ENCODE results near the gene CCL19.

Gene CCL19

DNA sequence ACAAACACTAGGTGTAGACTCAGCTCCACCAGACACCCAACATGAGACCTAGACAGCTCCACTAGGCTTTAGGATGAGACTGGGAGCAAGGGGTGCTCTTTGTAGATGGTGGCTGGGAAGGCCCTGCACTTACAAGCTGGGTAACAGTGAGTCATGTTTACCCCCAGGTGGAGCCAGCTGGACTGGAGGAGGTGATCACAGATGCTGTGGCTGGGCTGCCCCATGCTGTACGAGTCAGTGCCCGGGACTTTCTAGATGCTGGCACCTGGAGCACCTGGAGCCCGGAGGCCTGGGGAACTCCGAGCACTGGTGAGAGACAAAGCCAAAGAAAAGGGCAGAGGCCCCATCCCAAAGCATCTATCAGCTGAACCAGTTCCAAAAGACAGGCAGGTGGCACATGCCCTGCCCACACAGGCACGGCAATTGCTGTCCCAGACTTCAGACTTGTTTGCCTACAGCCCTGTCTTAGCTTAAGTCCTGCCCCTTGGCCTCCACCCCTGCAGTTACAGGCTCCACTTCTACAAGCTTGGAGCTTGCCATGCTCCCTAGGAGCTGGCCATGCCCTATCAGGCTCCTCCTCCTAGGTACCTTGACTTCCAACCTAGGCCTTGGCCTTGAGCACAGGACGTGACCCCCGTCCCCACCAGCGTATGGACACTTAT lies 31.4 kb downstream of the CCL19 start:
- no peak for DNase-seq

DNA sequence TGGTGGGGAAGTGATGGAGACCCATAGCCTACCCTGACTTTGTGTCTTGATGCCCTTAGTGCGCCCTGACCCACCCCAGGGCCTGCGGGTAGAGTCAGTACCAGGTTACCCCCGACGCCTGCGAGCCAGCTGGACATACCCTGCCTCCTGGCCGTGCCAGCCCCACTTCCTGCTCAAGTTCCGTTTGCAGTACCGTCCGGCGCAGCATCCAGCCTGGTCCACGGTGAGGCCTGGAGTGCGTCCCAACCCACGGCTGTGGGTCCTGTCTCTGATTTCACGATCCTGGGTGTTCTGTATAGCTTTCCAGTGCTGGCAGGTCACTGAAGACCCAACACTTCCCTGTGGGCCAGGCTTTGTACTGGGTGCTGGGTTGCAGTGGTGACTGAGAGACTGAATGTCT lies 32.6 kb downstream of the CCL19 start:
- DNase-seq: no peak

DNA sequence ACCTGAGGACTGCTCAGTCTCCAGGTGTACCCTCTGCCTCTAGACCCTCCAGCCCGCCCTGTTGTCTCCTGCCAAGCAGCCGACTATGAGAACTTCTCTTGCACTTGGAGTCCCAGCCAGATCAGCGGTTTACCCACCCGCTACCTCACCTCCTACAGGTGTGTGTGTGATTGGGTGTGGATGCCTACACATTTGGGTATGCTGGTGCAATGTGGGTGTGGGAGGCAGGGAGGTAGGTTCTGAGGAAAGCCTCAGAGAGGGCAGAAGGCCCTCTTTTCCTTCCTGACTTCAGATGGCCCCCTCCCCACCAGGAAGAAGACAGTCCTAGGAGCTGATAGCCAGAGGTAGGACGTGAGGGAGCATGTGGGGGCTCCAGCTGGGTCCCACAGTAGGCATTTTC lies 34.1 kb downstream of the CCL19 start:
- no peak for DNase-seq

DNA sequence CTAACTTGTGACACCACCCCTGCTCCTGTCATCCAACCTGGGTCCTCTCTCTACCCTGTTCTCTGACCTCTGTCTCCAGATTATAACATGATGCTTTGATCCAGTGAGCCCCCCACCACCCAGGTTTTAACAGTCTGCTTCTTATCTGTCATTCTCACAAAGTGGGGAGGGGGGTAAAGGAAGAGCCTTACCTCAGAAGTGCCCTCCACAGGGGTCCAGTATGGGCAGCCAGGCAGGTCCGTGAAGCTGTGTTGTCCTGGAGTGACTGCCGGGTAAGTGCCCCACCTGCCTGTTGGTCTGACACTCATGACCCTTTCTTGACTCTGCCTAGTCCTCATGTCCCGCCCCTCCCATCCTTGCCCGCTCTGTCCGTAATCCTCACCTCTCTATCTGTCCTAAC lies 35.7 kb downstream of the CCL19 start:
- DNase-seq: no peak

DNA sequence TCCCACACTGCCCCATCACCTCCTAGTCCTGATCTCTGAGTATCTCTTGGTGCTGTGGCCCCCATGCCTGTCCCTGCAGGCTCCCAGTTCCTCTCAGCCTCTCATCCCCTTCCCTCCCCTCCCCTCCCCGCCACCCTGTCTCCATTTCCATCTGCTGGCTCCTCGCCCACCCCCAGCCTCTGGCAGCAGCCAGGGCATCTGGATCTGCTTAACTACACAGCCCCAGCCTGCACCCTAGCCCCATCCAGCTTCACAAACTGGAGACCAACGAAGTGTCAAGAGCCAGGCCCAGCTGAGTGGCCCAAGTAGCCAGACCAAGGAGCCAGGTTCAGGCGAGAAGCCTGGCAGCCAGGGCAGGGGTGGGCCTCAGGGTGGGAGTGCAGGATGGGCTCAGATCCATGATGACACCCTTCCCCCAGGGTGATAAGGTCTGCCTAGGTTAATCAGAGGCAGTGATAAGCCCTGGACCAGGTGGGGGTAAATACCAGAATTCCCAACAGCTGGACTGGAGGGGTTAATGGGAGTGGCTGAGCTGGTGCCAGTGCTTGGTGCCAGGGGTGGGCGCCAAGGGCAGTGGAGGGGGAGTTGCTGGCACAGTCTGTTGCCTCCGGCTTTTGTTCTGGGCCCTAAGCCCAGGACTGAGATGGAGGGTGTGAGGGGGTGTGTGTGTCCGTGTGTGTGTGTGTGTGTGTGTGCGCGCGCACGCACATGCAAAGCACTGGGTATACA lies 36.6 kb downstream of the CCL19 start:
- DNase-seq: no peak

DNA sequence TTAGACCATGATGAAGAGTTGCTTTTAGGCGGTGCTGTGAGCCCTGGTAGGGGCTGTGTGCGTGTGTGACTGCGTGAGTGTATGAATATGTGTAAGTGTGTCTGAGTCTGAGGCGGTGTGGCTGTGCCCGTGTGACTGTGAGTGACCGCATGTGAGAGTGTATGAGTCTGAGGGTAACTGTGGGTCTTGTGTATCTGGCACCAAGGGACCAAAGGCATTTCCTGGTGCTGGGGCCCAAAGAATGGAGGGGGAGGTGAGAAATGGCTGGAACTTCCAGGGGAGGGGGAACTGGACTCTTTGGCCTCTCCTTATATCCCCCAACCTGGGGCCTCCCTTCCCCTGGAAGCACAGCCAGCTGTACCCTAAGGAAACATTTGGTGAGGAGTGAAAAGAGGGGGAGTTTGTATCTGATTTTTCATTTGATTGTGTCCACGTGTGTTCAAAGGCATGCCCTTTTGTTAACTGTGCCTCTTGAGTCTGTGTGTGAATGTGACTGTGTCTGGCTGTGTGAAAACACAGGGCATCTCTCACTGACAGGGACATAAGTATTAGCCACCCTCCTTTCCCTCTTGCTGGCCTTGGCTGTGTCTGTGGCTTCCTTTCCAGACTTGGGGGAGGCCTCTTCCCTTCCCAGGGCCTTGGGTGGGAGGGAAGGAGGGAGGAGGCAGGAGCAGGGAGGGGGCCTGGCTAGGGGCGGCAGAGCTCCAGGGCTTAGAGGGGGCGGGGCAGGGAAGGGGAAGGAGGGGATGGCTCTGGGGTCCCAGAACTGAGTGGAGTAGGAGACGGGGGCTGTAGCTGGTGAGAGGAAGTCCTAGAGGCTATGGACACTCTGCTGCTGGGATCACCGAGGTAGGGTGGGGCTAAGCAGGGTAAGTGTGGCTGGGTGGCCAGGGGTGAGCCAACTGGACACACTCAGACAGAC lies 37.7 kb downstream of the CCL19 start:
- DNase-seq: no peak

DNA sequence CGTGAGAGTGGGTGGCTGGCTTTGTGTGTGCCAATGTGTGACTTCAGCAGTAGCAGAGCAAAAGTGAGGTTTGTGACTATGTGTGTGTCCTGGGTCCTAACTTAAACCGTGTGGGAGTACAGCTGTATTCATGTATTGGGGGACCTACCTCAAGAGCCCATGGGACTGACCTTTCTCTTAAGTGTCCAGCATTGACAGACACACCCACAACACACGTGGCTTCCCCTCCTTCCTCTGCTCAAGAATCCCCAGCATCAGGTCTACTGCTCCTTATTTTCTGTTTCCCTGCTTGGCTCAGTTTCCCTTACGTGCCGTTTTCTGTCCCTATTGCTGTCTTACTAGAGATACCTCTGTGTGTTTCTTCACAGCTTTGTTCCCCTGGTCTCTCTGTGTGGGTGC lies 38.5 kb downstream of the CCL19 start:
- DNase-seq: no peak

DNA sequence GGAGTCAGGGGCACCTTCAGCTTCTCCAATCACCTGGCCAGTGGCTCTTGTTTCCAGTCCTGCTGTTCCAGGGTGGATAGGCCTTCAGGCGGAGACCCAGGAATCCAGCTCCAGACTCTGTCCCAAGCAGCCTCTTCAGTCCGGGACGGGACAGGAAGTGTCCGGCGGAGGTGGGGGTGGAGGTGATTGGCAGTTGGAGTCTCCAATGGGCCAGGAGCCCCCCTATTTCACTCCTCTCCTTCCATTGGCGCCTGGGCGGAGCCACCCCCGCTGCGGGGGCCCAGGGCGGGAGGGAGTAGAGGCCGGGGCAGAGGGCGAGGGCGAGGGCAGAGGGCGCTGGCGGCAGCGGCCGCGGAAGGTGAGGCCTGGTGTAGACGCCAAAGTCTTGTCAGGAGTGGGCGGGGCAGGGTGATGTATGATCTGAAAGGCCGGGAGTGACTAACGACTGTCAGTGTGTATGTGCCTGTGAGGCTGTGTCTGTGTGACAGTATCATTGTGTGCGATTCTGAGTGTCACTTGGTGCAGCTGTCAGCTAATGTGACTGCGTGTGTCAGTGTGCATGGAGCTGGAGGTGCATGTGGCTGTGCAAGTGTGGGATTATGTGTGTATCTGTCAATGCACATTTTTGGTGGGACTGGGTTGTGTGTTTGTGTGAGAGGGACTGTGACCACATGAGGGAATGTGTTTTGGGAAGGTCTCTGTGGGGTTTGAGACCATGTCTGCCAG lies 39.0 kb downstream of the CCL19 start, which contains the start of gene IL11RA:
TSS of gene IL11RA (plus strand) at position 310 of the 726 bp plus-strand sequence. CDS start 3,033 bp downstream, outside the sequence.
- no peak for DNase-seq

DNA sequence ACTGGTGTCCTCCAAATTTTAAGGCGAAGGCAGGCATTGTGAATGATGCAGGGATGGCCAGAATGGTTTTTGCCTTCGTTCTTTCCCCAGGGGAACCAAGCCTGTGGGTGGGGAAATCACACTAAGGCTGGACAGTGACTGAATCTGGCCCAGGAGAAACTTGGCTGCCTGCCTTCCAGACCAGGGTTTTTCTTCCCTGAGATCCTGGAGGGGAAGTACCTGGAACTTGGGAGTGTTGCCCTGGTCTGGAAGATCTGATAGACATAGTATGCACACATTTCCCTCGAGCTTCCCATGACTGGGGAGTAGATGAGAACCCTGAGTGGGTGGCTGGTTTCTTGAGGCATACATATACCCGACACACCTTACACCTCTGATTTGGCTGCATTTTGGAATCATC lies 39.8 kb downstream of the CCL19 start:
- no peak for DNase-seq

DNA sequence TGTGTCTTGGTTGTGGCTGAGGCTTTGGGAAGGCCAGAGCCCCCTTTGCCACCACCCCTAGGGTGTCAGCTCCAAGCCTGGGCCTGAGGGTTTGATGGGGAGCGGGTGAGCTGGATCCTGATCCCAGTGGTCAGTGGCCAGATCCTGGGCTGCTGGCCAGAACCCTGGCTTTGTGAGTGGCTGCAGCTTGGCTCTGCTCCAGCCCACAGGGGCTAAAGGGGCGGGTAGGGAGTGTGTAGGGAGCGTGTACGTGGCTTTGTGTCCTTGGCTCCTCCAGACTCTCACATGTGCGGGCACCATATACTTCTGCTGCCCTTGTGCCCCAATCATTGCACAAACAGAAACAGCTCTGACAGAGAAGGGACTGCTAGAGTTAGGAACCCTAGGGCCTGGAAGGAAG lies 40.3 kb downstream of the CCL19 start:
- DNase-seq: no peak

DNA sequence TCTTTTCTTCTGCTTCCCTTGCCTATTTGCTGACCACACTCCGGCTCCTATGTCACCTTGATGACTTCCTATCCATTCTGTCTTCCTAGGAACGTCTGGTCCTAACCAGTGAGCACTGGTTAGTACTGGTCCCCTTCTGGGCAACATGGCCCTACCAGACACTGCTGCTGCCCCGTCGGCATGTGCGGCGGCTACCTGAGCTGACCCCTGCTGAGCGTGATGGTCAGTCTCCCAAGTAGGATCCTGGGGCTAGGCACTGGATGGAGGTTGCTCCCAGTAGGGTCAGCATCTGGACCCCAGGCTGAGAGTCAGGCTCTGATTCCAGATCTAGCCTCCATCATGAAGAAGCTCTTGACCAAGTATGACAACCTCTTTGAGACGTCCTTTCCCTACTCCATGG lies 42.4 kb downstream of the CCL19 start:
- no peak for DNase-seq

DNA sequence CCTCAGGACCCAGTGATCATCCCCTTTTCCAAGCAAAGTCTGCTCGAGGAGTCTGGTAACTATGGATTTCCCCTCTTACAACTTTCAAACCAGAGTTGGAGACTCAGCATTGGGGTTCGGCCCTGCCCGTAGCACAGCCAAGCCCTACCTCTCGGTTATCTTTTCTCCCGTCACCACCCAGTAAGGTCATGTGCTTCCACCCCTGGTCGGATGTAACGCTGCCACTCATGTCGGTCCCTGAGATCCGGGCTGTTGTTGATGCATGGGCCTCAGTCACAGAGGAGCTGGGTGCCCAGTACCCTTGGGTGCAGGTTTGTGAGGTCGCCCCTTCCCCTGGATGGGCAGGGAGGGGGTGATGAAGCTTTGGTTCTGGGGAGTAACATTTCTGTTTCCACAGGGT lies 43.4 kb downstream of the CCL19 start:
- DNase-seq: no peak

DNA sequence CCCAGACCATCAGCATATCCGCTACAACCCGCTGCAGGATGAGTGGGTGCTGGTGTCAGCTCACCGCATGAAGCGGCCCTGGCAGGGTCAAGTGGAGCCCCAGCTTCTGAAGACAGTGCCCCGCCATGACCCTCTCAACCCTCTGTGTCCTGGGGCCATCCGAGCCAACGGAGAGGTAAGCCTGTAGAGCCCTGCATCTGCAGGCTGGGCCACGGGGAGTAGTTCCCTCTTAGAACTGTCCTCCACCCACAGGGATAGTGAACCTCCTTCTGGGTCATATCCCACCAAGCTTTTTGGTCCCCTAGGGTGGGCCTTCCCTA lies 44.0 kb downstream of the CCL19 start:
- DNase-seq: no peak

DNA sequence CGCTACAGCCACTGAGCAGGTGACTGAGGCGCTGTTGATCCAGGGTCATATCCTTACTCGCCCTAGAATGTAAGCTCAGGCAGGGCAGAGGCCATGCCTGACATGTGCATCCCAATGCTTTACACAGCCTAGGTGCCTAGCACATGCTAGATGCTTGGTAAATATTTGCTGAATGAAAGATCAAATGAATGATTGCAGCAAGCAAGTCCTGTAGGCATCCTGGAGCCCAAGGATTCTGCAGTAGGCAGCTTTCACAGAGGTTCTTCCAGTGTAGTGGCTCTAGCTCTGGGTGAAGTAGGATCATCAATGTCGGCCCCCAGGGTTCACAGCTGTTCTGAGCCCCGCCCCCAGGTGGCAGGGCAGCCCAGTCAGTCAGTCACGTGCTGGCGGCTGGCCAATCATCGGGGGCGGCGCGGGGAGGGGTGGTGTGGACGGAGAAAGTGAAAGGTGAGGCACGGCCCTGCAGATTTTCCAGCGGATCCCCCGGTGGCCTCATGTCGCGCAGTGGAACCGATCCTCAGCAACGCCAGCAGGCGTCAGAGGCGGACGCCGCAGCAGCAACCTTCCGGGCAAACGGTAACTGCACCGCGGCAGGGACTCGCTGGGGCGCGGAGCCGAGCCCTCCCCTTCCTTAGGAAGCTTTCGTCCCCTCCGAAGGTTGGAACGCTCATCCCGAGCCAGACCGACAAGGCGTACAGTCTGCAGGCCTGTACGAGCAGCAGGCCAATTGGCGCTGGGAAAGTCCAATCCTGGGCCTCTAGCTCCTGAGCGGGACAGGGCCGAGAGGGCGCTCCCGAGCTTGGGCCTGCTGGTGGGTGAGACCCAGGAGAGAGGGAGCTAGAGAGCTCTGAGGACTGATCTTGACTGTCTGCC lies 44.6 kb downstream of the CCL19 start, which contains the start of gene GALT:
TSS of gene GALT (plus strand) at position 465 of the 873 bp plus-strand sequence. CDS start at position 495, 30 bp downstream.
- DNase-seq: peak; percentile 87

DNA sequence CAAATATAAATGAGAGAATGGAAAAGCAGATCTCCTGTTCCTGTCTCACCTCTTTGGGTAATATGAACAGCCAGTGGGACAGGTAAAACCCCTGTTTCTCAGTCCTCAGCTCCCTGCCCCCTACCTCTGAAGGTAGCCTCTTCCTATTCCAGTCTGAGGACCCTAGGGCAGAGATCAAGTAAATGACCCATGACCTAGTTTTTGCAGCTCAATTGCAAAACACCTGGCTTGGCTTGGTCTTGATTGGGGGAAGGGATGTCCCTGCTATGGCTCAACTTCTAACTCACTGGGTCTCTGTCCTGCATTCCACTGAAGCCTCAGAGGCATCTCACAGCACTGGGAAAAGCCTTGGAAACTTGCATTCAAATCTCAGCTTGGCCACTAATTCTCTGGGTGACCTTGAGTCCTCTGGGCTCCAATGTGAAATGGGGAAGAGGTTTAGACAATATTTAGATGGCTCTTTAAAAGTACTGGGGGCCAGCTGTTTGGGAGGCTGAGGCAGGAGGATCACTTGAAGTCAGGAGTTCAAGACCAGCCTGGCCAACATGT lies 46.2 kb downstream of the CCL19 start:
- DNase-seq: no peak

DNA sequence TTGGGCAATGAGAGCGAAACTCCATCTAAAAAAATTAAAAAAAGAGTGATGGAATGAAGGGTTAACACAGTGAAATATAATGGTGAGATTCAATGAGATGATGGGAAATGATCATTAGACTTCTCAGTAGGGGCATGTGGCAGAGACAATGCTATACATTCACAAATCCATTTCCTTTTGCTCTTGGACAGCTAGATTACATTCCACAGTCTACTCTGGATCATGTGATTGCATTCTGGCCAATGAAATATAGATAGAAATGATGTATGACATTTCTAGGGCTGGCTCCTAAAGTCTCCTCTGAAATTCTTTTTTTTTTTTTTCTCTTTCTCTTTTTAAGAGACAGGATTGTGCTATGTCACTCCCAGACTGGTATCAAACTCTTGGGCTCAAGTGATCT lies 48.4 kb downstream of the CCL19 start:
- no peak for DNase-seq

All from central memory CD4-positive, alpha-beta T cell (primary cell).